Calu3 (cell line): Measurements from ENCODE around the gene ELF5. TPM values are rescaled to one million over a fixed set of nuclear protein-coding genes. Genes with fewer than 3 reads are reported as not detected.

ENCODE experiments used
- BruUV-seq: library from RNA; stranded (reverse); fragments of 400-500 nt; replicated peaks from 2 replicates; lab custom pipeline; 2021; lab: Mats Ljungman, UMichigan
- CTCF ChIA-PET: fragments of 300-600 bp; sonication (Branson Sonifier 250); formaldehyde crosslinking; loops from one replicate; lab custom pipeline; 2022; ENCODE audit warnings: antibody characterized with exemption; lab: Charles Lee
- DNase-seq: peaks from one replicate; pipeline ENCODE4 v3.0.0; 2022
- H3K27ac Mint-ChIP-seq: one replicate; pipeline ENCODE4 v1.8.0; 2022; ENCODE audit warnings: mixed read lengths; ENCODE audit not compliant: unreplicated experiment
- H3K27me3 Mint-ChIP-seq: one replicate; pipeline ENCODE4 v1.8.0; 2022; ENCODE audit warnings: mixed read lengths; ENCODE audit not compliant: unreplicated experiment
- H3K36me3 Mint-ChIP-seq: one replicate; pipeline ENCODE4 v1.8.0; 2022; ENCODE audit warnings: mild to moderate bottlenecking, moderate library complexity, mixed read lengths; ENCODE audit not compliant: insufficient read depth, unreplicated experiment
- H3K4me1 Mint-ChIP-seq: one replicate; pipeline ENCODE4 v1.8.0; 2022; ENCODE audit warnings: mild to moderate bottlenecking, low read depth, mixed read lengths; ENCODE audit not compliant: unreplicated experiment
- H3K4me3 Mint-ChIP-seq: one replicate; pipeline ENCODE4 v1.8.0; 2022; ENCODE audit warnings: mild to moderate bottlenecking, low read depth, moderate library complexity, mixed read lengths; ENCODE audit not compliant: unreplicated experiment
- H3K9me3 Mint-ChIP-seq: one replicate; pipeline ENCODE4 v1.8.0; 2022; ENCODE audit warnings: low read depth, mixed read lengths; ENCODE audit not compliant: unreplicated experiment
- CTCF ChIP-seq: fragments of 200-600 bp; IDR thresholded peaks from one replicate; pipeline ENCODE4 v1.8.0; 2022; ENCODE audit warnings: antibody characterized with exemption; ENCODE audit not compliant: unreplicated experiment
- intact Hi-C: fragments of 100-400 bp; cut with micrococcal nuclease; formaldehyde crosslinking; loops from one replicate; pipeline ENCODE4 v1.10.0; 2022; ENCODE audit not compliant: unreplicated experiment
- total RNA-seq: library from RNA; stranded (reverse); gene quantifications from 2 replicates; pipeline ENCODE4 v1.2.3, GENCODE V29; 2022

The ELF5 gene
- total RNA-seq, 1 experiment from 2014 or later = not detected

GRCh38 chr11:34445956-34446355, 67.6 kb downstream of the ELF5 start:
- no peaks in the 10 kb centered on the region for H3K36me3 Mint-ChIP-seq
- no peak overlapping the region for H3K27ac Mint-ChIP-seq
- no peaks in the 10 kb centered on the region for H3K27me3 Mint-ChIP-seq
- no peaks in the 10 kb centered on the region for H3K4me1 Mint-ChIP-seq
- H3K4me3 Mint-ChIP-seq = no peak overlapping the region
- TF ChIP-seq CTCF = no peak
- CTCF ChIA-PET = interaction anchor here (0.7 kb wide), 2 partner anchors 80 to 528 kb away, joined by 3 to 8 read pairs; no protein-coding TSS in a partner anchor
- intact Hi-C loops = no loop called here
- no peak for DNase-seq
- no peaks in the 10 kb centered on the region for H3K9me3 Mint-ChIP-seq
- no TSS peak for BruUV-seq

GRCh38 chr11:34444428-34444827, 69.2 kb downstream of the ELF5 start:
- intact Hi-C loops = no loop called here
- CTCF ChIA-PET = interaction anchor here (0.8 kb wide), 1 partner anchor 51 kb away, joined by 3 read pairs; no protein-coding TSS in a partner anchor
- H3K36me3 Mint-ChIP-seq = peaks cover 2% of the 10 kb centered on the region

GRCh38 chr11:34443136-34443535, 70.5 kb downstream of the ELF5 start:
- no peak overlapping the region for H3K4me3 Mint-ChIP-seq
- H3K4me1 Mint-ChIP-seq = peaks cover 17% of the 10 kb centered on the region
- no peak for TF ChIP-seq CTCF
- no peaks in the 10 kb centered on the region for H3K27me3 Mint-ChIP-seq
- CTCF ChIA-PET = no interaction called here
- no peaks in the 10 kb centered on the region for H3K9me3 Mint-ChIP-seq
- BruUV-seq = no TSS peak
- peaks cover 15% of the 10 kb centered on the region for H3K36me3 Mint-ChIP-seq
- intact Hi-C loops = no loop called here
- H3K27ac Mint-ChIP-seq = no peak overlapping the region
- DNase-seq = no peak

More at GRCh38 chr11:34444428-34444827, 69.2 kb downstream of the ELF5 start:
- Mint-ChIP-seq H3K27ac (no peak overlapping the region), H3K4me1 (peaks cover 14% of the 10 kb centered on the region), H3K9me3 (no peaks in the 10 kb centered on the region), H3K27me3 (no peaks in the 10 kb centered on the region), H3K4me3 (no peak overlapping the region)
- BruUV-seq = no TSS peak
- TF ChIP-seq CTCF = no peak
- DNase-seq = no peak

- CTCF ChIA-PET = no interaction called here
- Mint-ChIP-seq H3K27ac (no peak overlapping the region), H3K4me1 (peaks cover 17% of the 10 kb centered on the region), H3K4me3 (no peak overlapping the region), H3K9me3 (no peaks in the 10 kb centered on the region), H3K36me3 (peaks cover 16% of the 10 kb centered on the region), H3K27me3 (no peaks in the 10 kb centered on the region)
- intact Hi-C loops = no loop called here
- BruUV-seq = no TSS peak
- DNase-seq = no peak
- TF ChIP-seq CTCF = no peak
These were observed 71.8 kb downstream of the ELF5 start for GRCh38 chr11:34441814-34442213.
